T-helper 2 cell treated with Interferon-gamma antibody and Interleukin-4, amounts not matched to agents 5 μg/mL and 100 μg/mL, for 36 hours (primary cell): ENCODE results near the gene SCYGR4.

Source experiments
- DNase-seq: peaks from one replicate; pipeline ENCODE4 v3.0.0; 2021; ENCODE audit warnings: low spot score
- H3K27ac Mint-ChIP-seq: one replicate; pipeline ENCODE4 v1.8.0; 2021; ENCODE audit warnings: mild to moderate bottlenecking, mixed read lengths
- H3K27me3 Mint-ChIP-seq: one replicate; pipeline ENCODE4 v1.8.0; 2021; ENCODE audit warnings: low read depth, mixed read lengths
- H3K36me3 Mint-ChIP-seq: one replicate; pipeline ENCODE4 v1.8.0; 2021; ENCODE audit warnings: low read depth, mixed read lengths
- H3K4me1 Mint-ChIP-seq: one replicate; pipeline ENCODE4 v1.8.0; 2021; ENCODE audit warnings: low read depth, mixed read lengths
- H3K4me3 Mint-ChIP-seq: one replicate; pipeline ENCODE4 v1.8.0; 2022; ENCODE audit warnings: mild to moderate bottlenecking, moderate library complexity, mixed read lengths
- H3K9me3 Mint-ChIP-seq: one replicate; pipeline ENCODE4 v1.8.0; 2021; ENCODE audit warnings: mixed read lengths

Gene SCYGR4

GRCh38 chr2:227602358-227602757 lies 14.9 kb upstream of the SCYGR4 start:
- no peak overlapping the region for H3K4me3 Mint-ChIP-seq
- no peaks in the 10 kb centered on the region for H3K36me3 Mint-ChIP-seq
- no peaks in the 10 kb centered on the region for H3K4me1 Mint-ChIP-seq
- H3K9me3 Mint-ChIP-seq = no peaks in the 10 kb centered on the region
- H3K27me3 Mint-ChIP-seq = peaks cover 3% of the 10 kb centered on the region
- no peak for DNase-seq
- no peak overlapping the region for H3K27ac Mint-ChIP-seq

GRCh38 chr2:227606476-227606875 lies 10.8 kb upstream of the SCYGR4 start:
- no peak overlapping the region for H3K27ac Mint-ChIP-seq

GRCh38 chr2:227607941-227608340 lies 9.4 kb upstream of the SCYGR4 start:
- Mint-ChIP-seq H3K4me1 (peaks cover 3% of the 10 kb centered on the region), H3K9me3 (no peaks in the 10 kb centered on the region), H3K27me3 (peaks cover 26% of the 10 kb centered on the region), H3K4me3 (no peak overlapping the region), H3K27ac (no peak overlapping the region), H3K36me3 (no peaks in the 10 kb centered on the region)
- no peak for DNase-seq

More at GRCh38 chr2:227606476-227606875, 10.8 kb upstream of the SCYGR4 start:
- H3K27me3 Mint-ChIP-seq = peaks cover 21% of the 10 kb centered on the region
- H3K4me3 Mint-ChIP-seq = no peak overlapping the region
- DNase-seq = no peak
- H3K4me1 Mint-ChIP-seq = peaks cover 3% of the 10 kb centered on the region
- H3K9me3 Mint-ChIP-seq = no peaks in the 10 kb centered on the region
- H3K36me3 Mint-ChIP-seq = no peaks in the 10 kb centered on the region

GRCh38 chr2:227608561-227609338 lies 8.5 kb upstream of the SCYGR4 start:
- peaks cover 26% of the 10 kb centered on the region for H3K27me3 Mint-ChIP-seq
- H3K36me3 Mint-ChIP-seq = no peaks in the 10 kb centered on the region
- H3K4me1 Mint-ChIP-seq = peaks cover 3% of the 10 kb centered on the region
- no peaks in the 10 kb centered on the region for H3K9me3 Mint-ChIP-seq
- no peak overlapping the region for H3K27ac Mint-ChIP-seq
- DNase-seq = no peak
- no peak overlapping the region for H3K4me3 Mint-ChIP-seq

- H3K4me1 Mint-ChIP-seq = peaks cover 3% of the 10 kb centered on the region
- no peak for DNase-seq
- H3K27me3 Mint-ChIP-seq = peaks cover 26% of the 10 kb centered on the region
- H3K27ac Mint-ChIP-seq = no peak overlapping the region
- no peaks in the 10 kb centered on the region for H3K9me3 Mint-ChIP-seq
- no peak overlapping the region for H3K4me3 Mint-ChIP-seq
- H3K36me3 Mint-ChIP-seq = no peaks in the 10 kb centered on the region
These were observed 7.2 kb upstream of the SCYGR4 start for GRCh38 chr2:227610123-227610522.

GRCh38 chr2:227612546-227613271 lies 4.6 kb upstream of the SCYGR4 start:
- no peak overlapping the region for H3K27ac Mint-ChIP-seq
- no peak for DNase-seq
- no peak overlapping the region for H3K4me3 Mint-ChIP-seq
- H3K4me1 Mint-ChIP-seq = peaks cover 3% of the 10 kb centered on the region
- H3K36me3 Mint-ChIP-seq = no peaks in the 10 kb centered on the region
- H3K9me3 Mint-ChIP-seq = no peaks in the 10 kb centered on the region
- peaks cover 24% of the 10 kb centered on the region for H3K27me3 Mint-ChIP-seq

- H3K27ac Mint-ChIP-seq = no peak overlapping the region
- no peak overlapping the region for H3K4me3 Mint-ChIP-seq
- peaks cover 23% of the 10 kb centered on the region for H3K27me3 Mint-ChIP-seq
- H3K9me3 Mint-ChIP-seq = no peaks in the 10 kb centered on the region
- no peaks in the 10 kb centered on the region for H3K36me3 Mint-ChIP-seq
- H3K4me1 Mint-ChIP-seq = peaks cover 3% of the 10 kb centered on the region
- DNase-seq = no peak
These were observed 4.0 kb upstream of the SCYGR4 start for GRCh38 chr2:227613272-227613660.

GRCh38 chr2:227614246-227614645 lies 3.1 kb upstream of the SCYGR4 start:
- H3K36me3 Mint-ChIP-seq = no peaks in the 10 kb centered on the region
- no peak overlapping the region for H3K27ac Mint-ChIP-seq
- no peak for DNase-seq
- H3K27me3 Mint-ChIP-seq = peaks cover 16% of the 10 kb centered on the region
- H3K9me3 Mint-ChIP-seq = no peaks in the 10 kb centered on the region
- H3K4me1 Mint-ChIP-seq = peaks cover 3% of the 10 kb centered on the region
- H3K4me3 Mint-ChIP-seq = no peak overlapping the region

- H3K9me3 Mint-ChIP-seq = no peaks in the 10 kb centered on the region
- peaks cover 3% of the 10 kb centered on the region for H3K4me1 Mint-ChIP-seq
- H3K4me3 Mint-ChIP-seq = no peak within 1 kb of the TSS
These were observed 2.6 kb upstream of the SCYGR4 start, which contains the start of gene SCYGR3 for GRCh38 chr2:227614740-227615139. TSS of gene SCYGR3 (minus strand) at chr2:227614840. CDS start at chr2:227614840, 0 bp downstream.

GRCh38 chr2:227615181-227615580 lies 2.1 kb upstream of the SCYGR4 start:
- peaks cover 11% of the 10 kb centered on the region for H3K27me3 Mint-ChIP-seq

More at GRCh38 chr2:227614740-227615139, 2.6 kb upstream of the SCYGR4 start, which contains the start of gene SCYGR3:
- H3K27ac Mint-ChIP-seq = no peak within 1 kb of the TSS
- no peak for DNase-seq
- no peaks in the 10 kb centered on the region for H3K36me3 Mint-ChIP-seq
- peaks cover 13% of the 10 kb centered on the region for H3K27me3 Mint-ChIP-seq

GRCh38 chr2:227615906-227616305 lies 1.4 kb upstream of the SCYGR4 start:
- no peaks in the 10 kb centered on the region for H3K9me3 Mint-ChIP-seq
- H3K4me1 Mint-ChIP-seq = no peaks in the 10 kb centered on the region
- H3K27ac Mint-ChIP-seq = no peak overlapping the region

More at GRCh38 chr2:227615181-227615580, 2.1 kb upstream of the SCYGR4 start:
- Mint-ChIP-seq H3K36me3 (no peaks in the 10 kb centered on the region), H3K9me3 (no peaks in the 10 kb centered on the region), H3K4me1 (peaks cover 1% of the 10 kb centered on the region), H3K4me3 (no peak overlapping the region), H3K27ac (no peak overlapping the region)
- no peak for DNase-seq

GRCh38 chr2:227616631-227617030 lies 667 bp upstream of the SCYGR4 start:
- peaks cover 5% of the 10 kb centered on the region for H3K27me3 Mint-ChIP-seq
- no peaks in the 10 kb centered on the region for H3K36me3 Mint-ChIP-seq
- H3K4me1 Mint-ChIP-seq = no peaks in the 10 kb centered on the region
- no peaks in the 10 kb centered on the region for H3K9me3 Mint-ChIP-seq
- H3K4me3 Mint-ChIP-seq = no peak overlapping the region
- H3K27ac Mint-ChIP-seq = no peak overlapping the region
- DNase-seq = no peak

More at GRCh38 chr2:227615906-227616305, 1.4 kb upstream of the SCYGR4 start:
- peaks cover 5% of the 10 kb centered on the region for H3K27me3 Mint-ChIP-seq
- H3K4me3 Mint-ChIP-seq = no peak overlapping the region
- H3K36me3 Mint-ChIP-seq = no peaks in the 10 kb centered on the region
- DNase-seq = no peak

- Mint-ChIP-seq H3K27me3 (peaks cover 2% of the 10 kb centered on the region), H3K36me3 (no peaks in the 10 kb centered on the region), H3K4me3 (no peak overlapping the region), H3K4me1 (no peaks in the 10 kb centered on the region), H3K9me3 (no peaks in the 10 kb centered on the region), H3K27ac (no peak overlapping the region)
- no peak for DNase-seq
These were observed 5.9 kb downstream of the SCYGR4 start for GRCh38 chr2:227623226-227623625.

GRCh38 chr2:227625420-227625819 lies 8.1 kb downstream of the SCYGR4 start:
- H3K27ac Mint-ChIP-seq = no peak overlapping the region
- DNase-seq = no peak
- H3K4me1 Mint-ChIP-seq = no peaks in the 10 kb centered on the region
- H3K27me3 Mint-ChIP-seq = peaks cover 8% of the 10 kb centered on the region
- H3K4me3 Mint-ChIP-seq = no peak overlapping the region
- no peaks in the 10 kb centered on the region for H3K9me3 Mint-ChIP-seq
- no peaks in the 10 kb centered on the region for H3K36me3 Mint-ChIP-seq
